Dendritic cell treated with granulocyte-macrophage colony-stimulating factor and Interleukin-4, amounts not matched to agents 40 ng/mL and 50 ng/mL, for 4 days (primary cell): ENCODE results near the gene ZMAT3.
"Not testable (repeated sequence)": the region's sequence is repeated elsewhere in the genome, so short reads cannot be mapped to it uniquely, and the experiment has no call there.

Source experiments
- H3K27ac Mint-ChIP-seq: one replicate; pipeline ENCODE4 v1.8.0; 2022; ENCODE audit warnings: mild to moderate bottlenecking, mixed read lengths
- H3K27me3 Mint-ChIP-seq: one replicate; pipeline ENCODE4 v1.8.0; 2022; ENCODE audit warnings: mild to moderate bottlenecking, mixed read lengths
- H3K36me3 Mint-ChIP-seq: one replicate; pipeline ENCODE4 v1.8.0; 2022; ENCODE audit warnings: low read depth, mixed read lengths
- H3K4me1 Mint-ChIP-seq: one replicate; pipeline ENCODE4 v1.8.0; 2022; ENCODE audit warnings: low read depth, mixed read lengths
- H3K4me3 Mint-ChIP-seq: one replicate; pipeline ENCODE4 v1.8.0; 2022; ENCODE audit warnings: mild to moderate bottlenecking, moderate library complexity, mixed read lengths
- H3K9me3 Mint-ChIP-seq: one replicate; pipeline ENCODE4 v1.8.0; 2022; ENCODE audit warnings: mixed read lengths
- intact Hi-C: fragments of 100-400 bp; cut with micrococcal nuclease; formaldehyde crosslinking; loops from one replicate; pipeline ENCODE4 v1.15.0; 2022

ZMAT3 gene

GRCh38 chr3:179046497-179047353 is 24.9 kb downstream of the ZMAT3 start:
- Mint-ChIP-seq H3K27ac (peak overlapping the region; percentile 21), H3K4me3 (no peak overlapping the region), H3K36me3 (peaks cover 6% of the 10 kb centered on the region), H3K9me3 (peaks cover 7% of the 10 kb centered on the region), H3K4me1 (peaks cover 33% of the 10 kb centered on the region), H3K27me3 (no peaks in the 10 kb centered on the region)
- intact Hi-C loops, result no loop called here

DNA sequence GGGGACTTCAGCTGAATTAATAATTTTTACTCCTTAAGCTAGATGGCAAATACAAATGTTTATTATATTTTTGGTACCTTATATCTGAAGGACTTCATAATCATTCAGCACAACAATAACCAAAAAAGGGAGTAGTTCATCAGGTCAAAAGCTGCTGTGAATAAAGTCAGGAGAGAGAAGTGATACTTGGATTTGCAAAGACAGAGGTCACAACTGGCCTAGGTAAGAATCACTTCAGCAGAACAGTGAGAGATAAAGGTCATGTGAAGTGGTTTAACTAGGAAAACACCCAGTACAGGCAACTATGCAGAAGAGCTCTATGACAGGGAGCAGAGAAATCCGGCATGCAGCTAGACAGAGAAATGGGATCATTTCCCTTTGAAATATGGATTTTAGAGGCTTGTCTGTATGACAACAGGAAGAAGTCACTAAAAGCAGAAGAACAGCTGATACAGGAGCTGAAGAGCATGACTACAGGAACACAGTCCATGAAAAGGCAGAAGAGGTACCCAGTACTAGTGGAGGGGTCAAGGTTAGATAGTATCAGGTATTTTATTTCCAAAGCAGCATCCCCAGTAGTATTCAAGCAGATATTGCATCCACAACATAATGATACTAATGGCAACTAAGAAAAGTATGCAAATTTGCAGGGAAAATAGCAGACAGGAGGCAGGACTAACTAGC is 25.7 kb downstream of the ZMAT3 start:
- H3K4me3 Mint-ChIP-seq, result no peak overlapping the region
- peaks cover 8% of the 10 kb centered on the region for H3K9me3 Mint-ChIP-seq
- intact Hi-C loops, result no loop called here
- peaks cover 39% of the 10 kb centered on the region for H3K4me1 Mint-ChIP-seq
- H3K27ac Mint-ChIP-seq, result peak overlapping the region; percentile 21
- H3K36me3 Mint-ChIP-seq, result peaks cover 6% of the 10 kb centered on the region
- no peaks in the 10 kb centered on the region for H3K27me3 Mint-ChIP-seq

DNA sequence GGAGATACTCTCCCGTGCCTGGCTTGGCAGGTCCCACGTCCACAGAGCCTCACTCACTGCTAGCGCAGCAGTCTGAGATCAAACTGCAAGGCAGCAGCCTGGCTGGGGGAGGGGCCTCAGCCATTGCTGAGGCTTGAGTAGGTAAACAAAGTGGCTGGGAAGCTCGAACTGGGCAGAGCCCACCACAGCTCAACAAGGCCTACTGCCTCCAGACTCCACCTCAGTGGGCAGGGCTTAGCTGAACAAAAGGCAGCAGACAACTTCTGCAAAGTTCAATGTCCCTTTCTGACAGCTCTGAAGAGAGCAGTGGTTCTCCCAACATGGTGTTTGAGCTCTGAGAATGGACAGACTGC is 32.7 kb downstream of the ZMAT3 start:
- intact Hi-C loops, H3K27ac Mint-ChIP-seq, H3K4me3 Mint-ChIP-seq, H3K27me3 Mint-ChIP-seq: not testable (repeated sequence)
- Mint-ChIP-seq H3K4me1 (peaks cover 13% of the 10 kb centered on the region), H3K36me3 (peaks cover 26% of the 10 kb centered on the region), H3K9me3 (peaks cover 14% of the 10 kb centered on the region)

DNA sequence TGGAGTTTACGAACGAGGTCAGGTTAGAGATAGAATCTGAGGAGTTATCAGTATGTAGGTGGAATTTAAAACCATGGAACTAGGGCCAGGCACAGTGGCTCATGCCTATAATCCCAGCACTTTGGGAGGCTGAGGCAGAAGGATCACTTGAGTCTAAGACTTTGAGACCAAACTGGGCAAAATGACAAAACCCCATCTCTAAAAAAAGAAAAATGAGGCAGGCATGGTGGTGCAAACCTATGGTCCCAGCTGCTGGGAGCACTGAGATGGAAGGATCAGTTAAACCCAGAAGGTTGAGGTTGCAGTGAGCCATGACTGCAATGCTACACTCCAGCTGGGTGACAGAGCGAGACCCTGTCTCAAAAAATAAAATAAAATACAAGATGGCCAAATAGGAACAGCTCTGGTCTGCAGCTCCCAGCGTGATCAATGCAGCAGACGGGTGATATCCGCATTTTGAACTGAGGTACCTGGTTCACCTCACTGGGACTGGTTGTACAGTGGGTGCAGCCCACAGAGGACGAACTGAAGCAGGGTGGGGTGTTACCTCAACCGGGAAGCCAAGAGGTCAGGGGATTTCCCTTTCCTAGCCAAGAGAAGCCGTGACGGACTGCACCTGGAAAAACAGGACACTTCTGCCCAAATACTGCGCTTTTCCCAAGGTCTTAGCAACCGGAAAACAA is 33.3 kb downstream of the ZMAT3 start:
- H3K27me3 Mint-ChIP-seq, result no peaks in the 10 kb centered on the region
- H3K9me3 Mint-ChIP-seq, result peaks cover 14% of the 10 kb centered on the region
- H3K4me3 Mint-ChIP-seq, result no peak overlapping the region
- intact Hi-C loops, result no loop called here
- H3K4me1 Mint-ChIP-seq, result peaks cover 13% of the 10 kb centered on the region
- no peak overlapping the region for H3K27ac Mint-ChIP-seq
- H3K36me3 Mint-ChIP-seq, result peaks cover 26% of the 10 kb centered on the region

GRCh38 chr3:179037351-179037750 is 34.3 kb downstream of the ZMAT3 start:
- Mint-ChIP-seq H3K4me1 (peaks cover 7% of the 10 kb centered on the region), H3K4me3 (no peak overlapping the region)
- intact Hi-C loops, result no loop called here

GRCh38 chr3:179036626-179037300 is 34.8 kb downstream of the ZMAT3 start:
- intact Hi-C loops, result no loop called here
- Mint-ChIP-seq H3K27me3 (no peaks in the 10 kb centered on the region), H3K4me3 (no peak overlapping the region), H3K27ac (no peak overlapping the region), H3K9me3 (peaks cover 20% of the 10 kb centered on the region), H3K4me1 (peaks cover 6% of the 10 kb centered on the region), H3K36me3 (peaks cover 33% of the 10 kb centered on the region)

More at GRCh38 chr3:179037351-179037750, 34.3 kb downstream of the ZMAT3 start:
- Mint-ChIP-seq H3K27me3 (no peaks in the 10 kb centered on the region), H3K36me3 (peaks cover 30% of the 10 kb centered on the region), H3K9me3 (peaks cover 20% of the 10 kb centered on the region), H3K27ac (no peak overlapping the region)

DNA sequence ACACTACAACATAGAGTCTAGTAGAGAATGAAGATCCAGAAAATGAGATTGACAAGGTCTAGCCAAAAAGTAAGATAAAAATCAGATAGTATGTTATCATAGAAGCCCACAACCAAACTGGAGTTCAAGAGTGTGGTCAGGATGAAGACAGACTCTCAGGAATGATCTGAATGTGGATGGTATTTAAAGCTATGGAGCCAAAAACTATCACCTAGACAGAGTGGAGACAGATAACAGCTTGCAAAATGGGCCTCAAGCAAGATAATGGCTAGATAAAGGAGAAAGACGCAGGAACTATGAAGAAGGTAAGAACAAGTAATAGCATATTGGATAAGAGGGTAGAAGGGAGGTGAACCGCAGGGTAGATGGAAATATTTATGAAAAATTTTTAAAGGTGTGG is 35.4 kb downstream of the ZMAT3 start:
- peaks cover under 1% of the 10 kb centered on the region for H3K4me1 Mint-ChIP-seq
- intact Hi-C loops, result no loop called here

GRCh38 chr3:179035232-179035631 is 36.4 kb downstream of the ZMAT3 start:
- no peak overlapping the region for H3K27ac Mint-ChIP-seq
- H3K36me3 Mint-ChIP-seq, result peaks cover 33% of the 10 kb centered on the region
- no peak overlapping the region for H3K4me3 Mint-ChIP-seq
- H3K4me1 Mint-ChIP-seq, result no peaks in the 10 kb centered on the region
- H3K9me3 Mint-ChIP-seq, result peaks cover 6% of the 10 kb centered on the region
- intact Hi-C loops, result no loop called here
- H3K27me3 Mint-ChIP-seq, result no peaks in the 10 kb centered on the region

More for the DNA sequence above, 35.4 kb downstream of the ZMAT3 start:
- H3K9me3 Mint-ChIP-seq, result peaks cover 16% of the 10 kb centered on the region
- H3K27ac Mint-ChIP-seq, result no peak overlapping the region
- H3K36me3 Mint-ChIP-seq, result peaks cover 33% of the 10 kb centered on the region
- H3K4me3 Mint-ChIP-seq, result no peak overlapping the region
- no peaks in the 10 kb centered on the region for H3K27me3 Mint-ChIP-seq

GRCh38 chr3:179033304-179033657 is 38.3 kb downstream of the ZMAT3 start:
- H3K27ac Mint-ChIP-seq, H3K27me3 Mint-ChIP-seq, H3K4me1 Mint-ChIP-seq, intact Hi-C loops, H3K9me3 Mint-ChIP-seq, H3K4me3 Mint-ChIP-seq: not testable (repeated sequence)
- peaks cover 18% of the 10 kb centered on the region for H3K36me3 Mint-ChIP-seq

GRCh38 chr3:179032454-179033303 is 38.9 kb downstream of the ZMAT3 start:
- H3K4me1 Mint-ChIP-seq, H3K27ac Mint-ChIP-seq, intact Hi-C loops, H3K27me3 Mint-ChIP-seq, H3K9me3 Mint-ChIP-seq, H3K4me3 Mint-ChIP-seq: not testable (repeated sequence)
- peaks cover 15% of the 10 kb centered on the region for H3K36me3 Mint-ChIP-seq

DNA sequence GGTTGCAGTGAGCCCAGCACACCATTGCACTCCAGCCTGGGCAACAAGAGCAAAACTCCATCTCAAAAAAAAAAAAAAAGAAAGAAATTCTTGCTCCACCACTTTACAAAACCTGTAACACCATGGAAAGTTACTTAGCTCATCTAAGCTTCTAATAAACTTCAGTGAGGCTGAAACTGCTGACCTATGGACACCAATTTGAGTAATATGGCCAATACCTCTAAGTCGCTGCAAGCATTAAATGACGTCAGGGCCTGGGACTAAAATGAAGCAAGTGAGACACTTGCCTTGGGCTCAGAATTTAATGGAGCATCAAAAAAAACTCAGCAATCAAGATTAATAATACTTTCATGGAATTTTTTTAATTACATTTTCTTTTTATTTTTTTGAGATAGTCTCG is 42.5 kb downstream of the ZMAT3 start:
- Mint-ChIP-seq H3K27ac (no peak overlapping the region), H3K4me1 (no peaks in the 10 kb centered on the region)
- intact Hi-C loops, result no loop called here

DNA sequence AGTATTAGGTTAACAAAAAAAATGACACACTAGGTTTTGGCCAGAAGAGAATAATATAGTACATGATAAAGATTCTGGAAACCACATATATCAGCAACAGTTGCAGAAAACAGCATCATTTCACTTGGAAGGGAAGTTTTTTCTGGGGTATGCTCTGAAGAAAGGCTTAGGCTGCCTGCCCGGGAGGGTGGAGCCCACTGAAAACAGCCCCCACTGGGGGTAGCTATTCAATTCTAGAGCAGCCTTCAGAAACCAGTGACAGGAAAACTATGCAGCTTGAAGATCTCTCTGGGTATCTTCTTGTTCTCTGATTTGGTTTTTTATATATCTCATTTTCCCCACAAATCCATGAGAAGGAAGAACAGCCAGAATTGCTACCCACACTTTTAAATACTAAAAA is 43.2 kb downstream of the ZMAT3 start:
- Mint-ChIP-seq H3K27ac (no peak overlapping the region), H3K4me1 (no peaks in the 10 kb centered on the region), H3K36me3 (peaks cover 41% of the 10 kb centered on the region), H3K9me3 (peaks cover 6% of the 10 kb centered on the region), H3K4me3 (no peak overlapping the region), H3K27me3 (no peaks in the 10 kb centered on the region)
- intact Hi-C loops, result no loop called here

More for the DNA sequence above, 42.5 kb downstream of the ZMAT3 start:
- Mint-ChIP-seq H3K4me3 (no peak overlapping the region), H3K9me3 (peaks cover 6% of the 10 kb centered on the region), H3K36me3 (peaks cover 36% of the 10 kb centered on the region), H3K27me3 (no peaks in the 10 kb centered on the region)

DNA sequence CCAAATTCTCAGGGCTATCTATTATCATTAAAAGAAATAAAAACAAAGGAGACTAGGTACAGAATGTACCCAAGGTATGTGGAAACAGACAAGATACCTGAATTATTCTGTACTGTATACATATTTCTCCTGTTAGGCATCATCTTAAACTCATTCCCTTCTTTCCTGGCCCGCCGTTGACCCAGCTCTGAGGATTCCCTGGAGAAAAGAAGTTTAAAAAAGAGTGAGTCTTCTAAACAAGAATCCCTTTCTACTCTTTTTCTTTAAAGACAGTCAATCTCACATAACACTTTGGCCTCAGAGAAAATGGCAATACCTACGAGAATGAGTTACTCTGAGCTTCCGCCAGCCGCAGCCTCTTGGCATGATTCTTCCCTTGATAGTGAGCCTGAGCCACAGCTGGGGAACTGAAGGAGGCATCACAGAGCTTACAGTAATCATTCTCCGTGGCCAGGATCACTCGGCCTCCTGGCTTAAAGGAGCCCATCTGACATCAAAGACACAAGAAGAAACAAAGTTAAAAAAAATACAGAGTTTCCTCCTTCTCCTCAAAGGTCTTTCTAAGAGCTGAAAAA is 44.2 kb downstream of the ZMAT3 start:
- H3K27ac Mint-ChIP-seq, result no peak overlapping the region
- no peak overlapping the region for H3K4me3 Mint-ChIP-seq
- intact Hi-C loops, result no loop called here
- no peaks in the 10 kb centered on the region for H3K4me1 Mint-ChIP-seq
- no peaks in the 10 kb centered on the region for H3K27me3 Mint-ChIP-seq
- H3K9me3 Mint-ChIP-seq, result peaks cover 1% of the 10 kb centered on the region
- H3K36me3 Mint-ChIP-seq, result peaks cover 38% of the 10 kb centered on the region
